Sigmoid colon (tissue), 7 donors: ENCODE data around the gene TMEM95. TPM values are rescaled to one million over a fixed set of nuclear protein-coding genes. Genes with fewer than 3 reads are reported as not detected.

Source experiments
- DNase-seq: peaks from one replicate; pipeline ENCODE4 v3.0.0-alpha.2; 2019
- H3K27ac ChIP-seq, 4 donors: fragments of 200-600 bp; sonication (generic); one replicate each; pipeline ENCODE4 v1.5.1; 2016 to 2019; ENCODE audit warnings: mild to moderate bottlenecking in 1 of 4
- H3K27me3 ChIP-seq, 3 donors: fragments of 200-600 bp; sonication (generic); one replicate each; pipeline ENCODE4 v1.5.1; 2019; ENCODE audit warnings: mild to moderate bottlenecking in 1 of 3
- H3K36me3 ChIP-seq, 4 donors: fragments of 200-600 bp; sonication (generic); one replicate each; pipeline ENCODE4 v1.5.1; 2016 to 2019
- H3K4me1 ChIP-seq, 4 donors: fragments of 200-600 bp; sonication (generic); one replicate each; pipeline ENCODE4 v1.5.1; 2017 to 2019
- H3K4me3 ChIP-seq, 4 donors: fragments of 200-600 bp; sonication (generic); one replicate each; pipeline ENCODE4 v1.5.1; 2017 to 2019; ENCODE audit warnings: mild to moderate bottlenecking in 2 of 4, moderate library complexity in 1 of 4
- H3K9me3 ChIP-seq, 4 donors: fragments of 200-600 bp in 3 of 4; sonication (generic) in 3 of 4; one replicate each; pipeline versions ENCODE4 v1.5.1 to v1.6.1; 2013 to 2019
- EP300 ChIP-seq, 4 donors: sonication (generic); formaldehyde crosslinking; IDR thresholded peaks; one replicate each; pipeline ENCODE4 v1.6.1; 2017; ENCODE audit warnings: antibody characterized with exemption in 4 of 4
- POLR2A ChIP-seq, 2 donors: fragments of 450-650 bp; IDR thresholded peaks; one replicate each; pipeline ENCODE4 v1.6.1; 2016; ENCODE audit warnings: antibody characterized with exemption in 2 of 2, mild to moderate bottlenecking in 2 of 2, moderate library complexity in 2 of 2
- POLR2AphosphoS5 ChIP-seq, 4 donors: sonication (generic); formaldehyde crosslinking; IDR thresholded peaks; one replicate each; pipeline ENCODE4 v1.6.1; 2017; ENCODE audit warnings: antibody characterized with exemption in 4 of 4
- WGBS, 2 donors: extraction: QIAGEN DNeasy Blood & Tissue Kit; methylation state at CpG; one replicate each; pipeline ENCODE4 v1.1.7; 2013; 5-methylcytosine and 5-hydroxymethylcytosine counted together
- intact Hi-C: fragments of 100-400 bp; cut with DNase I; formaldehyde crosslinking; loops from one replicate; pipeline ENCODE4 v1.15.1; 2023
- polyA plus RNA-seq, 3 donors: library from polyadenylated mRNA; stranded (reverse); fragments of 200-250 nt; gene quantifications; one replicate each; pipeline ENCODE4 v1.2.3, GENCODE V29; 2013
- total RNA-seq, 4 donors: library from RNA; depleted of rRNA; stranded (reverse); fragments of >200 nt; gene quantifications; one replicate each; pipeline ENCODE4 v1.1.0, GENCODE V29; 2016
- TF ChIP-seq, protein P1 (sequence below), 4 experiments: fragments of 450-650 bp in 3 of 4; fragments of 200-600 bp in 1 of 4; IDR thresholded peaks; one replicate each; pipeline ENCODE4 v1.5.1; 2016 to 2019; ENCODE audit warnings: antibody characterized with exemption in 4 of 4, mild to moderate bottlenecking in 3 of 4, moderate library complexity in 2 of 4
- donor health status: healthy with polysubstance abuse.
- donor health status: Bipolar disorder and iron deficiency.
- donor health status: healthy.

The TMEM95 gene
- total and polyA plus RNA-seq, 7 donors = not detected

DNA sequence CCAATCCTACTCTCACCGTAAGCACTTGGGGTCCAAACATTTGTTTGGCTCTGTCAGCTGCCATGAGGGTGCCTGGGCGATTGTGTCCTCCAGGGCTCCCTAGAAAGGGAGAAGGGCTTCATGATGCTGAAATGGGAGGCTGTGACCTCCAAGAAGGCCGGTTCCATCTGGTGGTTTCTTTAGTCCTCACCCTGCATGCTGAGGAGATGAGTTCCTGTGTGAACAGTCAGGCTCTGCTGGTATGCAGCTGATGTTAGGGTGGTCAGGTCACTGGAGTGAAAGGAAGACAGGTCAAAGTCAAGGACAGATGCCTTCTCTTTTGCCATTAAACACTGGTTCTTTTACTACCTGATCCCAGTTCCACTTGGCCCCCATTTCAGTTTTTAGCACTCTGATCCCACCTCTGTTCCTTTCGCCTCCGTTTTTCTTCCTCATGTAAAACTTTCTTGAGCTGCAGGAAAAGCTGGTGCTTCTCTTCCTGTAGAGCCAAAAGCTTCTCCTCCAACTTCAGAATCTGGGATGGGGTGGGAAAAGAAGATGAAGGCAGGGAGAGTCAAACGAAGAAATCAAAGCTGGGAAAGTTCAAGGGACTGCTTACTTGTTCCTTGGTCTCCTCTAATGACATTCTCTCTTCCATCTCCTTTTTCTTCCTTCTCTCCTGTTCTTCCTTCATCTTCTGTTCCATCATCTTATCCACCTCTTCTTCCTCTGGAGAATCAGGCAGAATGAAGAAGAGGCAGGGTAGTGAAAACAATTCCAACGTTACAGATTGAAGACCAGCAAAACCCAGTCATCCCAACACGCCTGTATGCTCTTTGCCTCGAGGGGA lies 40.9 kb upstream of the TMEM95 start:
- Histone ChIP-seq H3K4me1 (peaks cover 0 to 54% (median 45%) of the 10 kb centered on the region in 4 donors), H3K27ac (peak overlapping the region; percentile 94 to 99 (median 96)), H3K36me3 (peaks cover 53 to 77% (median 66%) of the 10 kb centered on the region in 4 donors), H3K27me3 (no peaks in the 10 kb centered on the region), H3K9me3 (no peaks in the 10 kb centered on the region), H3K4me3 (peak overlapping the region; percentile 80 to 89 (median 86))
- 44 to 53% methylated on average over 9 of the region's 9 CpGs for WGBS, 2 donors
- TF ChIP-seq, protein P1, sequence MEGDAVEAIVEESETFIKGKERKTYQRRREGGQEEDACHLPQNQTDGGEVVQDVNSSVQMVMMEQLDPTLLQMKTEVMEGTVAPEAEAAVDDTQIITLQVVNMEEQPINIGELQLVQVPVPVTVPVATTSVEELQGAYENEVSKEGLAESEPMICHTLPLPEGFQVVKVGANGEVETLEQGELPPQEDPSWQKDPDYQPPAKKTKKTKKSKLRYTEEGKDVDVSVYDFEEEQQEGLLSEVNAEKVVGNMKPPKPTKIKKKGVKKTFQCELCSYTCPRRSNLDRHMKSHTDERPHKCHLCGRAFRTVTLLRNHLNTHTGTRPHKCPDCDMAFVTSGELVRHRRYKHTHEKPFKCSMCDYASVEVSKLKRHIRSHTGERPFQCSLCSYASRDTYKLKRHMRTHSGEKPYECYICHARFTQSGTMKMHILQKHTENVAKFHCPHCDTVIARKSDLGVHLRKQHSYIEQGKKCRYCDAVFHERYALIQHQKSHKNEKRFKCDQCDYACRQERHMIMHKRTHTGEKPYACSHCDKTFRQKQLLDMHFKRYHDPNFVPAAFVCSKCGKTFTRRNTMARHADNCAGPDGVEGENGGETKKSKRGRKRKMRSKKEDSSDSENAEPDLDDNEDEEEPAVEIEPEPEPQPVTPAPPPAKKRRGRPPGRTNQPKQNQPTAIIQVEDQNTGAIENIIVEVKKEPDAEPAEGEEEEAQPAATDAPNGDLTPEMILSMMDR (IDR thresholded peaks at IDR 0.05) = no peak
- TF ChIP-seq EP300 (IDR thresholded peaks at IDR 0.05) (no peak), POLR2A (IDR thresholded peaks at IDR 0.05) (no peak), POLR2AphosphoS5 (IDR thresholded peaks at IDR 0.05) (no peak)
- intact Hi-C loops = loop anchor here (10.0 kb wide), 1 partner anchor 821 kb away; no protein-coding TSS in a partner anchor
- DNase-seq = no peak

DNA sequence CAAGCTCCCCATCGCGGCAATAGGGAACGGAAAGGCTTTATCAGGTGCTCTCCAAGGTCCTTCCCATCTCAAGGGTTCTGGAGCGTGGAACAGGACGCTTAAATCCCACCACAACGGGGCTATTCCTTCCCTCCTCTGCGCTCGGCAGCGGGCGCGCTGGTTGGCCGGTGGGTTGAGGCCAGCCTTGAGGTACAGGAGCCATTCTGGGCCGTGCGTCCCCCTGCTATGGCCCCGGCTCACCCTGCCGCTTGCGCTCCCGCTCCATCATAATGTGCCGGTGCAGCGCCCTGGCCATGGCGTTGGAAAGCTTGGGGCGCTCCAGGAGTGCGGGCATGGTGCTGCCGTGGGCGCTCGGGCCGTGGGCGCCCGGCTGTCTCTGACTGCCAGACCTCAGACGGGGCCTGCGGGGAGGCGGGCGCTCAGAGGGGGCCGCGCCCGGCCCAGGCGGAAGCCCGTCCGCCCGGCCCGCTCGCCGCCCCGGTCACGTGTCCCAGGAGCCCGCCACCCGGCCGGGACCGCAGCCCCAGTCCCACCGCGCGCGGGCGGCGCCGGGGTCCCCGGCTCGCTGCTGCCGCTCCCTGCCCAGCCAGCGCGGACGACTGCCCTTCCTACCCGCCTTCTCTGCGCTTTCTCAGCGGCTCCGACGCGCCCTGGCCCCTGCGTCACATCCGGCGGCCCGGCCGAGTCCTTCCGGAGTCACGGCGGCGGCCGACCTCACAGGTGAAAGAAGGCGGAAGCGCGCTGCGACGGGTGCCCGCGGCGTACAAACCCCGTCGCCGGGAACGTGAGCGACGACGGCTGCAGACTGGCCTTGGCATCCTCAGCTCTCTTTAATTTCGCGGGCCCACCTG lies 40.0 kb upstream of the TMEM95 start, which contains the start of gene GPS2:
Gene GPS2 (minus strand): TSS at position 642 of the 851 bp plus-strand sequence. CDS start 308 bp downstream, at position 334.
- TF ChIP-seq POLR2AphosphoS5 (IDR thresholded peaks at IDR 0.05) (peak; percentile 92 to 97 (median 94)), POLR2A (IDR thresholded peaks at IDR 0.05) (peak; percentile 55 to 71), EP300 (IDR thresholded peaks at IDR 0.05) (peak in 1 of 4 donors; percentile 46)
- TF ChIP-seq, protein P1 (IDR thresholded peaks at IDR 0.05) = no peak
- Histone ChIP-seq H3K4me3 (peak within 1 kb of the TSS; percentile 80 to 89 (median 86)), H3K9me3 (no peaks in the 10 kb centered on the region), H3K27ac (peak within 1 kb of the TSS; percentile 94 to 99 (median 96)), H3K27me3 (no peaks in the 10 kb centered on the region), H3K4me1 (peaks cover 0 to 45% (median 36%) of the 10 kb centered on the region in 4 donors), H3K36me3 (peaks cover 49 to 77% (median 64%) of the 10 kb centered on the region in 4 donors)
- intact Hi-C loops = loop anchor here (1.0 to 10.0 kb wide), 2 partner anchors 14 to 820 kb away; partner anchors contain the start of gene NEURL4
- DNase-seq = peak; percentile 96
- 0 to 1% methylated on average over 95 of the region's 95 CpGs for WGBS, 2 donors

DNA sequence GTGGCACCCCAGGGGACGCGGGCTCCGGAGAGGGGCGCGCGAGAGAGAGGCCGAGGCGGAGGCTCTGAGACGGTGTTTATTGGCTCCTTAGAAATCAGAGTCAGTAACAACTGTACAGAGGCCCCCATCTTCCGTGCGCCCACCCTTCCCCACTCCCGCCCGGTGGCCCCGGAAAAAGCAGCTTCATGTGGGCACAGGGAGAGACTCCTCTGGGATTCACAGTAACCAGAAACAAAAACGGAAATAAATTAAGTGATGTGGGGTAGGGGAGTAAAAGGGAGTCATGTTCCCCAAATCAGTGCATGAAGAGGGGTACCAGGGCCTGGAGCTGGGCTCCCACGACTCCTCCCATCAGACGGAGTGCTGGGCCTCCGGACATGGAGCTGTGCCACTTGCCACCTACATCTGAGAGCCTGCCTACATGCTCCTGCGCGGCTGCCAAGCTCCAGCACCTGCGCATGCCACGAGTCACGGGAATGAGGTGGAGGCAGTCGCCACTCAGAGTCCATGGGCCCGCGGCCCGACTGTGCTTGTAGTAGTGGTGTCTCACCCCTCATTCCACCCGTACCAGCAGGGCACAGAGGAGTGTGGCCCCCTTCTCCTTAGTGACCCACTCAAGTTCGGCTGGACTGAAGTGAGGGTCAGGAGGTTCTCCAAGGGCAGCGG lies 39.3 kb upstream of the TMEM95 start:
- WGBS, 2 donors = 26 to 40% methylated on average over 30 of the region's 30 CpGs
- intact Hi-C loops = loop anchor here (1.0 to 10.0 kb wide), 2 partner anchors 14 to 819 kb away; partner anchors contain the start of gene NEURL4
- Histone ChIP-seq H3K27ac (peak overlapping the region; percentile 94 to 99 (median 96)), H3K27me3 (no peaks in the 10 kb centered on the region), H3K9me3 (no peaks in the 10 kb centered on the region), H3K4me3 (peak overlapping the region; percentile 80 to 89 (median 86)), H3K36me3 (peaks cover 49 to 77% (median 64%) of the 10 kb centered on the region in 4 donors), H3K4me1 (peaks cover 0 to 38% (median 30%) of the 10 kb centered on the region in 4 donors)
- TF ChIP-seq POLR2A (IDR thresholded peaks at IDR 0.05) = no peak
- no peak for TF ChIP-seq EP300 (IDR thresholded peaks at IDR 0.05)
- TF ChIP-seq, protein P1 (IDR thresholded peaks at IDR 0.05) = no peak
- TF ChIP-seq POLR2AphosphoS5 (IDR thresholded peaks at IDR 0.05) = no peak
- peak; percentile 73 for DNase-seq

DNA sequence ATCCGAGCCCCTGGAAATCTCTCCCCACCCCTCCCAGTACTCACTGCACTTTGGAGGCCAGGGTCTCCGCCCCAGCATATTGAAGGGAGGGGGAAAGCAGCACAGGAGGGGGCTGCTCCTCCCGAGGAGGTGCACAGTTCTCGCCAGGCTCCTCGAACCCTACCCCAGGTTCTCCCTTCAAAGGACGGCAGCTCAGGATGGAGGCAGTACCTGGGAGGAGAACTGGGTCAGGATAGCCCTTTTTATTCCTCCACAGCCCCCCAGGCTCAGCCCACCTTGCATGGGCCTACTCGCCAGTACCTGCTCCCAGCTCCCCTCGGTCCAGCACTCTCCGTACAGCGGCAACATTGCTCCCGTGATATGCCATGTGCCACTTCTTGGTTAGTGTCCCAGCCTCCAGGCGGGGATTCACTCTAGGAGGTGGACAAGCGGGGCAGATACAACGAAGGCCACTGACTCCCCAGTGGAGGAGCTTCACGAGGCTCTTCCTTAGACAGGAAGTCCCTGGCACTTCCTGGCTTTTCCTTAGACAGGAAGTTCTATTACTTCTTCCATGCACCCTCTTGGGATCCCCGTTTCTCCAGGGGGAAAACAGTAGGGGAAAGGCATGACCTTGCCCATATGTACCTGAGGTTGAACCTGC lies 37.7 kb upstream of the TMEM95 start:
- Histone ChIP-seq H3K27ac (no peak overlapping the region), H3K9me3 (no peaks in the 10 kb centered on the region), H3K27me3 (no peaks in the 10 kb centered on the region), H3K4me3 (no peak overlapping the region), H3K4me1 (peaks cover 0 to 31% (median 30%) of the 10 kb centered on the region in 4 donors), H3K36me3 (peaks cover 53 to 77% (median 67%) of the 10 kb centered on the region in 4 donors)
- TF ChIP-seq POLR2A (IDR thresholded peaks at IDR 0.05) = no peak
- TF ChIP-seq POLR2AphosphoS5 (IDR thresholded peaks at IDR 0.05) = no peak
- no peak for TF ChIP-seq EP300 (IDR thresholded peaks at IDR 0.05)
- TF ChIP-seq, protein P1 (IDR thresholded peaks at IDR 0.05) = no peak
- intact Hi-C loops = loop anchor here (10.0 kb wide), 1 partner anchor 818 kb away; no protein-coding TSS in a partner anchor
- DNase-seq = no peak
- 89 to 91% methylated on average over 16 of the region's 16 CpGs for WGBS, 2 donors
